HG03196 (cell line): Measurements from ENCODE around the gene CASKIN2.
A peak's percentile ranks its signal among the peaks of the same experiment; 100 is the strongest.

Experiments
- ATAC-seq: cut with Tn5 transposase; IDR thresholded peaks from one replicate; pipeline ENCODE4 v1.9.1; 2021; ENCODE audit not compliant: unreplicated experiment

The CASKIN2 gene, protein sequence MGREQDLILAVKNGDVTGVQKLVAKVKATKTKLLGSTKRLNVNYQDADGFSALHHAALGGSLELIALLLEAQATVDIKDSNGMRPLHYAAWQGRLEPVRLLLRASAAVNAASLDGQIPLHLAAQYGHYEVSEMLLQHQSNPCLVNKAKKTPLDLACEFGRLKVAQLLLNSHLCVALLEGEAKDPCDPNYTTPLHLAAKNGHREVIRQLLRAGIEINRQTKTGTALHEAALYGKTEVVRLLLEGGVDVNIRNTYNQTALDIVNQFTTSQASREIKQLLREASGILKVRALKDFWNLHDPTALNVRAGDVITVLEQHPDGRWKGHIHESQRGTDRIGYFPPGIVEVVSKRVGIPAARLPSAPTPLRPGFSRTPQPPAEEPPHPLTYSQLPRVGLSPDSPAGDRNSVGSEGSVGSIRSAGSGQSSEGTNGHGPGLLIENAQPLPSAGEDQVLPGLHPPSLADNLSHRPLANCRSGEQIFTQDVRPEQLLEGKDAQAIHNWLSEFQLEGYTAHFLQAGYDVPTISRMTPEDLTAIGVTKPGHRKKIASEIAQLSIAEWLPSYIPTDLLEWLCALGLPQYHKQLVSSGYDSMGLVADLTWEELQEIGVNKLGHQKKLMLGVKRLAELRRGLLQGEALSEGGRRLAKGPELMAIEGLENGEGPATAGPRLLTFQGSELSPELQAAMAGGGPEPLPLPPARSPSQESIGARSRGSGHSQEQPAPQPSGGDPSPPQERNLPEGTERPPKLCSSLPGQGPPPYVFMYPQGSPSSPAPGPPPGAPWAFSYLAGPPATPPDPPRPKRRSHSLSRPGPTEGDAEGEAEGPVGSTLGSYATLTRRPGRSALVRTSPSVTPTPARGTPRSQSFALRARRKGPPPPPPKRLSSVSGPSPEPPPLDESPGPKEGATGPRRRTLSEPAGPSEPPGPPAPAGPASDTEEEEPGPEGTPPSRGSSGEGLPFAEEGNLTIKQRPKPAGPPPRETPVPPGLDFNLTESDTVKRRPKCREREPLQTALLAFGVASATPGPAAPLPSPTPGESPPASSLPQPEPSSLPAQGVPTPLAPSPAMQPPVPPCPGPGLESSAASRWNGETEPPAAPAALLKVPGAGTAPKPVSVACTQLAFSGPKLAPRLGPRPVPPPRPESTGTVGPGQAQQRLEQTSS (N-terminal part only)

DNA sequence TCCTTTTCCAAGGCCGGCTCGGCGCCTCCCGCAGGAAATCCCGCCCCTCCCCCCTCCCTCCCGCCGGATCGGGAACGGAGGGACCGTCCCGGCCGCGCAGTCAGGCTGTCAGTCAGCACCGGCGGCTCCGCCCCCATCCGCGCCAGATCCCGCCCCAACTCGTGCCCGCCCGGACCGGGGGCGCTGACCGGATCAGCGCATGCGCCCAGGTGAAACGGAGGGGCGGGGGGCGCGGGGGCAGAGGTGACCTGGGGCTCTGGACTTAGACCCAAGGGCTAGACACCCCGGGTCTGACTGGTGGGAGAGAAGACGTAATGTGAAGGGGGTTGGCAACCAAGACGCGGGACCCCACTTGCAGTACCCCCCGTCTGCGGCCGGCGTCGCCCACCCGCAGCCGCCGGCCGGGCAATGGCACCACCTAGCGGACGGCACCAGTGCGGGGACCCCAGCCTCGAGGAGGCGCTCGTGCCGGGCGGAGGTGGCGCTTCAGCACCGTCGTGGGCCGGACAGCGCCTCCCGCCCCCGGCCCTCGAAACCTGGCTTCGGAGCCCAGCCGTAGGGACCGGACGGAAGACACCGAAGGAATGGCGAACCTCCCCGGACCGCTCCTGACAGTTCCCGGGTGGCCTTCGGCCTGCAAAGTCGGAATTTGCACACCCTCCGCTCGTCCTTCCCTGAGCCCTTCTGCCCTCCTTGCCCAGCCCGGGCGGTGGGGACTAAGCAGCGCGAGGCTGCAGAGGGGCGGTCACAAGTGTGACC, at the start of gene CASKIN2:
CASKIN2 (minus strand) TSS at position 42 of the 759 bp plus-strand sequence. CDS start 1,733 bp downstream, outside the sequence.
- ATAC-seq = peak; percentile 42

DNA sequence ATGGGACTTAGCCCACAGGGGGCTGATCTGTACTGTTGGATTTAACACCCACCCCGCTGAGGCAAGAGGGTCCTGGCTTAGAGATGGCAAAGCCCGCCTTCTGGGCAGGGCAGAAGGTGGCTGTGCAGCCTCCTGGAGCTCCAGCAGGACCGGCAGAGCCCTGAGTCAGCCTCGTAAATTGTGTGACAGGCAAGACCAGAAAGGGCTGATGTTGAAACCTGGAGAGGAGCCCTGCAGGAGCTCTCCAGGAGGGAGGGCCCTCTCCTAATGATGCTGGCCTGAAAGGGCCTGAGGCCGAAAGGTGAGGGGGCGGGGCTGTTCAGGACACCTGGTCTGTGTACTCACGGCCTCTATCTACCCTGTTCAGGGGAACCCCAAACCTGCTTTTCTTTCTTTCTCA, 49.7 kb upstream of the CASKIN2 start:
- no peak for ATAC-seq

DNA sequence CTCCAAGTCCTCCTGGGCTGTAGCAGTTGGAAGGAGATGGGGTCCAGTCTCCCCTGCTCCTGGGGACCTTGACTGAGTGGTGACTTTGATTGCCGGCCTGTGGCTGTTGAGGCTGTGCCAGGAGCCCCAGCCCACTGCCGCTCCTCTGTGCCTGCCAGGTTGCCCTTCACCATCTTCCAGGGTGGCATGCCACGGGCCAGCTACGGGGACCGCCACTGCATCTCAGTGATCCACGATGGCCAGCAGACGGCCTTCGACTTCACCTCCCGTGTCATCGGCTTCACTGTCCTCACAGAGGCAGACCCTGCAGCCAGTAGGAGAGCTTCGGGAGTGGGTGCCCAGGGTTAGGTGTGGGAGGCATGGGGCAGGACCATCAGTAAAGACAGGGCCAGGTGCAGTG, 48.9 kb upstream of the CASKIN2 start:
- no peak for ATAC-seq

DNA sequence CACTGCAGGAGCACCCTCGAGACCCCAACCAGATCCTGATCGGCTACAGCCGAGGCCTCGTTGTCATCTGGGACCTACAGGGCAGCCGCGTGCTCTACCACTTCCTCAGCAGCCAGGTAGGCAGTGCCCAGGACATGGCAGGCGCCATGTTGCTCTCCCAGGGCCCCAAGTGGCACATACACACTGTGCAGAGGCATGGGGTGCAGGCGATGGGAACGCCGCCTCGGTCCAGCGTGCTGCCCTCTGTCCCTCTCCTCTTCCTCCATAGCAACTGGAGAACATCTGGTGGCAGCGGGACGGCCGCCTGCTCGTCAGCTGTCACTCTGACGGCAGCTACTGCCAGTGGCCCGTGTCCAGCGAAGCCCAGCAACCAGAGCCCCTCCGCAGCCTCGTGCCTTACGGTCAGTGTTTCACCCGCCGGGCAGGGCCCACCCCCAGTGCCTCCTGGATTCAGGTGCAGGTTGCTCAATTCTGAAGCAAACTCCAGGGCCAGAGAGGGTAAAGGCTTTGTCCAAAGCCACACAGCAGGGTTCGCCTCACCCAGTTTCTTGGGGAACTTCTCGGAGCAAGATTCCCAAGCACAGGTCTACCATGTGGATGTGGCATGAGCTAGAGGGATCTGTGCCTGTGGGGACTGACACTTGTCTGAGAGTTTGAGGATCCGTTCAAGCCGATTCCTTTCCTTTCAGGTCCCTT, 47.9 kb upstream of the CASKIN2 start:
- no peak for ATAC-seq

DNA sequence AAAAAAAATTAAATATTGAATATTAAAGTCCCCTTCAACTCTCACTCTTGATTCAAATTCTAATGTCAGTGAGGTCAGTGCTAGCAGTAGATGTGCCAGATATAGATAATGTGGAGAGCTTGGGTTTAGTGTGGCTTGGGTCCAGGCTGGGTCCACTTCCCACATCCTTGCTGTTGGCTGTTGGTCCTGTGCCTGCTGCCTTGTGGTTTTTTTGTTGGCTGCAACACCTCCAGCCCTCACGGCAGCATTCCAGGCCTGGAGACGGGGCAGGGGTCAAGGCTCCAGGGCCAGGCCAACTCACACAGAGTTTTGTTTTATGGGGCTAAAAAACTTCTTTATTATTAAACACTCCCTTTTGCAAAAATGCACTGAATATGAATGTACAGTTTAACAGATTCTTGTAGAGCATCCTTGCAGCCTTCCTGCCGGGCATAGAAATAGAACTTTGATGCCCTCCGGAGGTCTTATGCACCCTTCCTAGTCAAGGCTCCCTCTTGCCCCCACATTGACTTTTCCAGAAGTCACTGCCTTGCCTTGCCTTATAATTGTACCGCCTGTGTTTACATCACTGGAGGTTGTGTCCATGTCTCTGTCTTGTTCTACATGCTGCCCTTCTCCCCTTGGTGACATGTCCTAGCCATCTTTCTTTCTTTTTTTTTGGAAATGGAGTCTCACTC, 46.7 kb upstream of the CASKIN2 start:
- ATAC-seq = no peak

DNA sequence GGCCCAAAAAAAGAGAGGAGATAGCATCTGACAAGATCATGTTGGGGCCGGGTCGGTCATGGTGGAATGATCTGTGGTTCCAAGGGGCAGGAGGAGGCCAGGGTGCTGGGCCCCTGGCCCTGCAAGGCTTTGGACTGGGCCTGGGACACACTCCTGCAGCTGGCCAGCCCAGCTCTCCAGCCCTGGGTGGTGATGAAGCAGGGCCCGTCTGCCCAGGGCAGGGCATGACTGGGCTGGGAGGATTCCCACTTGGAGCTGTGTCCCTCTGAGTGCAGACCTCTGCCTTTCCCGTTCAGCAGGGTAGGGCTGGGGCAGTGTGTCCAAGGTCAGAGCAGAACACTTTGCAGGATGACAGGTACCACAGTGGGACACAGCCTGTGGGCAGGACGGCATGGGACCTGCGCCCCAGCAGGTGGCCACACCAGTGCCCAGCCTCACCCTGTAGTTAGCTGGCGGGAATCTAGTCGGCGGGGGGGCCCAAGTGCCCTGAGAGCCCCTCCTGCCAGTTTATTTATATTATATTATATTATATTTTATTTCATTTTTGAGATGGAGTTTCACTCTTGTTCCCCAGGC, 44.7 kb upstream of the CASKIN2 start:
- no peak for ATAC-seq

- no peak for ATAC-seq
Measured at GRCh38 chr17:75558666-75559530, 43.6 kb upstream of the CASKIN2 start.

- ATAC-seq = no peak
Measured at GRCh38 chr17:75557852-75558665, 42.7 kb upstream of the CASKIN2 start.

DNA sequence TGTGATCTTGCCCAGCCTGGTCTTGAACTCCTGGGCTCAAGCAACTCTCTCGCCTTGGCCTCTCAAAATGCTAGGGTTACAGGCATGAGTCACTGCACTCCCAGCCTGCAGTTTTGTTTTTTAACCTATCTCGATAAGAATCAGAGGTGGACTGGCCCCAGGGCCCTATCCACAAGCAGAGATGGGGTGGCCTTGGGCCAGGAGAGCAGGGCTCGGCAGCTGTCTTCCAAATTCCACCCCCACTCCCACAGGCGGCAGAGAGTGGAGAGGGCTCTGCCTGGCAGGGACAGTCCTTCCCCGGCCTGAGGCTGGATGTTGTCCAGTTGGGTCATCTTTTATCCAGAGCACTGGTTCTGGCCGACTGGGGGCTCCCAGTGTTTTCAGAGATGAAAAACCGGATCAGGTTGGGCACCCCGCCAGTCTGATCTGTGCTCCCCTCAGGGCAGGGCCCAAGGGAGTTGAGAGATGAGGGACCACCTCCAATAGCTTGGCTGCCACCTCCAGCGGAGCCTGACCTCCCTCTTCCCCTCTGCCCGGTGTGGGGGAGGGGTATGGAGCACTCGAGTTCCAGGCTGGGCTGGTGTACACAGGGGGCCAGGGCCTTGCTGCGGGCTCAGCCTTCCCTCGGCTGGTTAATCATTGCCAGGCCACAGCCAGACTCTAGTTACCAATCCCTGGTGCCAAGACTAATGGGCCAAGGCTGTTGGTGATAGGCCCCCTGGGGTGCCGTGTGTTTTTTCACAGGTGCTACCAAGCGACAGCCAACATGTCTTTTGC, 41.9 kb upstream of the CASKIN2 start:
- ATAC-seq = no peak

- no peak for ATAC-seq
Measured at GRCh38 chr17:75555679-75556153, 40.4 kb upstream of the CASKIN2 start.

GRCh38 chr17:75553295-75554110, 38.2 kb upstream of the CASKIN2 start:
- ATAC-seq = no peak

- no peak for ATAC-seq
Measured at GRCh38 chr17:75552425-75553294, 37.3 kb upstream of the CASKIN2 start.

DNA sequence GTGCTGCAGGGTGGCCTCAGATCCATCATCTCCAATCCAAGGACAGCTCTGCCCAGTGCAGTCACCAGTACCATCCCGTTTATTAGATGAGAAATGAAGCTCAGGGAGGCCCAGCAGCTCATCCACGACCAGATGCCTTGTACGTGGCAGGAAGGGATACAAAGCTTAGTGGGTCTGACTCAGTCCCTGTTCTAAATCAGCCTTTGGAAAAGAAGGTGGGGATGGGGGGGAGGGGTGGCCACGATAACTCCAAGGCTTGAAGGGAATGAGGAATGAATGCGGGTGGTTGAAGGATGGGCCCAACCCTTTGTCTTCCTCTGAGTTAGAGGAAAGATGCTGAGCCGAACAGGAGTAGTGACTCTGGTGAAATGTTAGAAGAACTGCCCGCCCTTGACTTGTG, 35.9 kb upstream of the CASKIN2 start:
- no peak for ATAC-seq

DNA sequence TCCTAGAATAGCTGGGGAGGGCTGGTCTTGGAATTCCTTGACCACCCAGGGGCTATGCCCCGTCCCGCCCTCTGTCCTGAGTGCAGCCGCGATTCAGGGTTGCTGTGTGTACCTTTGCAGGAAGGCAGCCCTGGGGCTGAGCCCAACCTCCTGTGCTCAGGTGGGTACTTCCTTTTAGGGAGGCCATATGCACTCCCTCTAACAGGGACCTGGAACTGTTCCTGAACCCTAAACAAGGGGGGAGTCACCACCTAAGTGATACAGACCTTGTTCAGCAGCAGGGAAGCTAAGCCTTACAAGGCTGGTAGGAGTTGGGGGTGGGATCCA, 34.8 kb upstream of the CASKIN2 start:
- ATAC-seq = no peak
